GM21717 (cell line): ENCODE measurements around the gene HOXB3.
"Not testable (repeated sequence)": the region's sequence is repeated elsewhere in the genome, so short reads cannot be mapped to it uniquely, and the experiment has no call there.

Experiments used
- ATAC-seq: cut with Tn5 transposase; IDR thresholded peaks from one replicate; pipeline ENCODE4 v1.9.1; 2021; ENCODE audit warnings: mild to moderate bottlenecking, moderate library complexity; ENCODE audit not compliant: unreplicated experiment

Gene HOXB3

DNA sequence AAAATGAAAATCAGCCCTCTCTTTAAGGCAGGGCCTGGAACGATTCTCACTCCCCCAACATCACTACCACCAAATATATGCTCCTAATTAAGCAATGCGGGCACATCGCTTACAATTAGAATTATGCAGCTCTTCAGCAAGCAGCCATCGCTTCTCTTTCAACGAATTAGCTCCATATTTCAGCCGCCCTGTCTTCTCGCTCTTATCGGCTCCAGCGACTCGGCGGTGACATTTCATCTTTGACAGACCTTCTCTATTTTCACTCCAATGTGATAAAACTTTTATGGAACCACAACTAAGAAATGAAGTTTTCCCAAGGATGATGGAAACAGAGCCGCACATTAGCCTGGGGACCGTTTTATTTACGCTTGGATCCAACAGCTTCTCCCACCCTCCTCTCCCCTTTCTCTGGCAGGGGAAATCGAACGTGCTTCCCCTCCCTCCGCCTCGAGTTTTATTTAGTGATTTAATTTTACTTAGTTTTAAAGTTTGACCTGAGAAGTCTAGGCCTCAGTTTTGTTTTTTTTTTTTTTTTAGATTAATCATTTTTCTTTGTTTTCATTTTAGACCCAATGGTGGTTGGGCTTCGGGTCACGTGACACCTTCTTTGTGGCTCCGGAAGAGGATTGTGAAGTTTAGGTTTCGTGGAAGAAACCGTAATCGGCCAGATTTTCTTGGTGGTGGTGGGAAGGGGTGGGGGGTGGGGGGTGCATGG is 42.1 kb downstream of the HOXB3 start:
- ATAC-seq, result no peak

DNA sequence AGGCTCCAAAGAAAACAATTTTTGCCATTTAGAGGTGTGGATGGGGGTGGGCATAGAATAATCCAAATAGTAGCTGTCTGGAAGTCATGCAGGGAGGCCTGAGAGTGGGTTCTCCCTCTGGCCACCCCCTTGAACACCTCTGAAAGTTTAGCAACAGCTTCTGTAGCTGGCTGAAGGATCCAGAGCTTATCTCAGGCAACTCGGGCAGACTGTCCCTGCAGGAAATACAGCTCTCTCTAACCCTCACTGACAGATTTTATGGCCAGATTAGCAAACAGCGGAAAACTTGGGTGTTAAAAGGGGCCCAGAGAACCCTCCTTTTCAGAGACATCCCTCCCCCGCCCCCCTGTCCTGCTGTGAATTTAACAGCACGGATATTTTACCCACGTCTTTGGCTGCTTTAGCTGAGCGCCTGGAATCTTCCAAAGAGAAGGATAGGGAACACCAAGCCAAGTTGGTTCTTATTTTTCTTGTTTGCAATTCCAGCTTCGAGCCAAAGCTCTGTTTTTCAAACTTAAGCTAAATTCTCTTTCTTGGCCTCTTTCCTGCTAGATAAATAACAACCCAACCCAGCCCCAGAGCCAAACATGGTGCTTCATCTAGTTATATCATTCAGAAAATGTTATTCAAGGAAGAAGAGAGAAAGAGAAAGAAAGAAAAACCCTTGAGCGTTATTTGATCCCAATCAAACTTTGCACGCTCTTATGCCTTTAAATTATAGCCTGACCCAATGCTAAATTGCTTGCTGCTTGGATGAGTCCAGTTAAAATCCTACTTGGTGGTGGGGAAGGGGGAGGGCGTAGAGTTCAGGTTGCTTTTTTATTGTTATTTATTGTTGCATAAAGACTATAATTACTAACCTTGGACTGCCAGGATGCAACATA is 42.9 kb downstream of the HOXB3 start:
- ATAC-seq, result no peak

DNA sequence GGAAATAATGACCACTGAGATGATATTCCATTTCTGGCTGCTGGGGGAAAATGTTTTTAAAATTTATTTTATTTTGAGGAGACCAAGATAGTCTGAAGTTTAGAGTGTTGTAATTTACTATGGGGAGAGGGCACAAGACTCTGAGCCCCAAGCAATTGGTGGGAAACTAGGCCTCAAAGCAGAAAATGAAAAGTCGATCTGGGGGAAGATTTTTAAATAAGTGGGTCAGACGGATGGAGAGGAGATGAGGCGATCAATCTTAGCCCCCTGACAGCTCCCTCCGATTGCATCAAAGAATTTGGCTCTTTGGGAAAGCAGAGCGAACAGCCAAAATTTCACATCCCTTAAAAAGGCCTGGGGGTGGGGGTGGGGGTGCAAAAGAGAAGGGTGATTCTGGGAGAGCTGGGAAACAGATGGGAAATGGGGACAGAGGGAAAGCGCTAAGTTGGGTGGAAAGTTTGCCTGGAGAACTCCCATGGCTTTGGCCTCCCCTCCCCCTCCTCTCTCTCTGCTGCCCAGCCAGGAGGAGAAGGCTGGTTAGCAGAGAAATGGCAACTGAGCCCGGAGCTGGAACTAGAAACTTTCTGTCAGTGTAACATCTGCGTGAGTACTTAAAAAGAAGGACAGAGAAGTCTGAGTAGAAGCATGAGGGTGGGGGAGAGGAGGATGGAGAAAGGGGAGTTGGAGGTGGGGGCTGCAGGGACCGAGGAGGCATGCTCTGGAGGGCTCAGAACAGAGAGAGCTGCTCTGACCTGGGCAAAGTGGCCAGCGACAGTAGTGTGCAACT is 43.7 kb downstream of the HOXB3 start:
- ATAC-seq, result no peak

DNA sequence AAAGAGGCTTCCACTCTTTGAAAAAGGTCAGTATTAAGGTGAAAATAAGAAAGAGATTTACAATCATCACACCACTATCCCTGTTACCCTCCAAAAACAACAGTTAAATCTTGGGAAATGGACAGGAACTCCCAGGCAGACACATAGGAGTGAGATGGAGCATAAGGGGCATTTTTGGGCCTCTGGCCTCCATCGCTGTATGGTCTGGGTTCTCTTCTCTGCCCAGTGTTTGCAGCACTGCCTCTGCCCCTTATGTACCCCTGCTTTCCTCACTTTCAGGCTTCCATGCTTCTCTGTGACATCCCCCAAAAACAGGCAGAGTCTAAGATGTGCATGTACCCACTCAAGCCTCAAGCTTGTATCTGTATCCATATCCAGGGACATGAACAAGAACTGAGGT is 44.5 kb downstream of the HOXB3 start:
- no peak for ATAC-seq

DNA sequence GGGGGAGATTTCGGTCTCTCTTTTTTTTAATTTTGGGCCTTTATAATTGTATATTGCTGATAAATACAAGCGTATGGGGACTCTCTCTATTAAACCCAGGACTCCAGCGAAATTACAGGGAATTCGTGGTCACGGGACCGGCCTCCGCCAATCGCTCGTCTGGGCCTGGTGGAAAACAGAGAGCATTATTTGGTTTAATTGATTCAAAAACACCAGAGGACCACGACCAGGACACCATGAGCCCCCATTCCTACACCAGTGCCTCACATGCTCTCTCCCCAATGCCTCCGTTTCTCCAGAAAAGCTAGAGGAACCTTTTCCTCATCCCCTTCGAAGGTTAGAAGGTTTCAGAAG is 45.0 kb downstream of the HOXB3 start, which contains the start of gene HOXB2:
HOXB2 (minus strand) TSS at position 88 of the 354 bp plus-strand sequence. CDS start 198 bp downstream, outside the sequence.
- ATAC-seq, result no peak

DNA sequence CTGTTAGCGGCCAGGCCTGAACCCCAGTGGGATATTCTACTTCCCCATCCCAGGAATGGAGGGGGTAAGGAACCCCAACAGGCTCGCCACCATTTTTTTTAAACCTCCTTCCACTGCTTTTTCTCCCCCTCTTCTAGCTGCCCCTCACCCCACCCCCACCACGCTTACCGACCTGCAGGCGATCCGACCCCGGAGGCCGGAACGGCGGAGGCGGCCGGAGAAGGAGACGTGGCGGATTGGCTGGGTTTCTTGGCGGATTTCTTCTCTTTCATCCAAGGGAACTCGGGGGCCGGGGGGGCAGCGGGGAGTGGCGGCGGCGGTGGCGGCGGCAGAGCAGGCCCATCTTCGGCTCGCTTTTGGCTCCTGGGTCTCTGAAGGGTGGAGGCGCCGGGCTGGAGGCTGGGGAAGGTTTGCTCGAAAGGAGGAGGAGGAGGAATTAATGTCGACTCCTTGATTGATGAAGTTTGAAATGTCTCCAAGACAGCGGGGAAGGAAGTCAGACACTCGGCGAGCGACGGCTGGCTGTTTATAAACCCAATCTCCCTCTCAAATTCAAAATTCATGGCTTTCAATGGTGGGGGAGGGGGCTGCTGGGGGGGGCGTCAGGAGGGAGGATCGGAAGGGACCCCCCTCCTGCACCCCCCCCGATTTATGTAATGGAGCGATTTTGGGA is 45.6 kb downstream of the HOXB3 start:
- no peak for ATAC-seq

DNA sequence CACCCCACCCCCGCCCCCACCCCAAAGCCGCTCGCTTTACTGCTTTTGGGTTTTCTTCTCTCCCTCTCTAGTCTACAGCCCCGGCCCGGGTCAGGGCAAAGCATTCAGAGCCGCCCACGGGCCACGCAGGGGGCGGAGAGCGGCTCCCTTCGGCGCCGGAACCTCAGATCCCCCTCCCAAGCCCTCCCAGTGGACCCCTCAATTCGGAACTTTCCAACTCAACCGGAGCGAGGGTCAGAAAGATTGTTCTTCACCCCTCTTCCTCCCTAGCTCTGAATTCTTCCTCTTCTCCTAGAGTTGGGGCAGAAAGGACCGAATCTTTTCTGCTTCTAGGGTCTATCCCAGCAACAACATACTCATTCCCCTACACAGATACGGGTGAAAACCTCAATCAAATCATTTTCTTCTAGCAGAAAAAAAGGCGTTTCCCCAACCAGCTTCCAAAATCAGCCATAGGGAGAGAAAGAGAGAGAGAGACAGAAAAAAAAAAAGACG is 46.1 kb downstream of the HOXB3 start:
- no peak for ATAC-seq

DNA sequence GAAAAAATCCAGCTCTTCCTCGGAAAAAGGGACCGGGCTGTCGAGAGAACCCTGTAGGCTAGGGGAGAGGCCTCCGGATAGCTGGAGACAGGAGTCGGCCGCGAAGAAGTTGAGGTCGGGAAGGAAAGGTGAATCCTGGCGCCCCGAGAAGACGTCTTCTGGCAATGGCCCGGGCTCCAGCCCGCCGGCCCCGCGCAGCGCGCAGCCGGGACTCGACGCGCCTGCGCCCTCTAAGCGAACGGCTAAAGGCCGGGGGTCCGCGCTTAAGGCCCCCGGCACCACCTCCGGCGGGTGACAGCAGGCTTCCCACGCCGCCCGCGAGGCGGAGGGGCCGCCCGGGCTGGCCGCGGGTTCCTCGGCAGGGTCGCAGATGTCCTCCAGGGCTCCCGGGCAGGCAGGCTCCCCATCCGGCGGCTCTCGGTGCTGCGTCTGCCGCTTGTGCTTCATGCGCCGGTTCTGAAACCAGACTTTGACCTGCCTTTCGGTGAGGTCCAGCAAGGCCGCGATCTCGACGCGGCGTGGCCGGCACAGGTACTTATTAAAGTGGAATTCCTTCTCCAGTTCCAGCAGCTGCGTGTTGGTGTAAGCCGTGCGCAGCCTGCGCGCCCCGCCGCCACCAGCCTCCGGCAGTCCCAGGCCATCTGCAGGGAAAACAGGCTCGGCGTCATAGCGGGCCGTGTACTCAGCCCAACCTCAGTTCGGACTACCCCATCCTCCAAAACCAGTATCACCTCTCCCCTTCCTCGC is 46.8 kb downstream of the HOXB3 start:
- no peak for ATAC-seq

DNA sequence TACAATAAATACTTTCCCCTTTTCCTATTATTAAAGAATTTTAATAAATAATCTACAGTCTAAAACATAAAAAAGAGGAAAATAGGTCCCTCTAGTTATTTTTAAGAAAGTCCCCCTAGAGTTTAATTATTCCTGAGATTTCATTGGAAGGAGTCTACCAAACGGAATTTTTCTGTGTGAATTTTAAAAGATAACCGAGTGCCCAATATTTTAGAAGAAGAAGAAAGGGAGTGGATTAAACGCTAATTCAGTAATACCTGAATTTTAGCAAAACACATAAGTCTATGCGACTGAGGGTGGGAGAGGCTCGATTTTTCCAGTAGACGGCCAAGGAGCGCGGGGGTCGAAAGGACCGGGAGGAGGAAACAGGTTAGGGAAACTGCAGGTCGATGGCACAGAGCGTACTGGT is 47.3 kb downstream of the HOXB3 start:
- ATAC-seq, result no peak

DNA sequence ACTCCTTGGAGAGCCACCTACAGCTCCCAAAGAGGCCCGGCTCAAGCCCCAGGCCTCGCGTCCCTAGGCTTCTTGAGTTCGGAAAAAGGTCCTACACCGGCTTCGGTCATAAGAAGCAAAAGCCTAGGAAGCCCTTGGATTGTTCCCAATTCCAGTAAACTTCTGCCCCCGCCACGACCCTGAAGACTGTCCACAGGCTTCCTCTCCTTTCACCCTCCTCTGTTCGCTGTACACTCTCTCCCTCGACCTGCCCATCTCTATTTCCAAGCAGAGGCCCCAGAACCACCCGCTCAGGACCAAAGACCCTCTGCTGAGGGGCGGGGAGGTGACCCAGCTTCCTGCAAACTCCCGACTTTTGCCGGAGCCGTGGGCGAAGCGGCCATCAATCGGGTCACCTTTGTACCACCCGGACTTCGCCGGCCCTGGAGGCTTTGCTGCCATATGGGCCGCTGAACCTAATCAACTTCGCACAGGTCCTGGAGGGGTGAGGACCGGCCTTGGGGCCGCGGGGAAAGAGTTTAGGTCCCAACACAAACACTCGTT is 47.9 kb downstream of the HOXB3 start:
- ATAC-seq, result no peak

DNA sequence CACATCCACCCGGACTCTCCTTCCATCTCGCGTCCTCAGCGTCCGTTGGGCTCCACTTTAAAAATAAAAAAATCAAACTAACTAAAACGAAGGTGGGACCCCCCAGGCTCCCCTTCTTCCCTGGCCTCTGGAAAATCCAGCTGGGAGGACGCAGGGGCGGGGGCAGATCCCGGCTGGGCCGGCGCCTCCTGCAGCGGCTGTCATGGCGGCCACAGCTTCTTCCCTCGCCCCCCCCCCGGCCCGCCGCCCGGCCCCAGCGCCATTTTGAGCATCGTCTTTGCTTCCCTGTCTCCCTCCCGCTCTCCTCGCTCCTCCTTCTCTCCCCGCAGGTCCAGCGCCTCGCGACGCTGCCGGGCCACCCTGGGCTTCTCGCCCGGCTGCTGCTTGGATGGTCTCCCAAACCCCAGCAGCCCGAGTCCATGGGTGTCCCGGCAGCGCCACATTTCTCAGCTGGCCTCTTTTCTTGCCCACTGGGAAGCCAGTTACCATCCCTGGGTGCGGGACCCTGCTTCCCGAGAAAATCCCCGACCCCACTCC is 48.4 kb downstream of the HOXB3 start:
- ATAC-seq, result no peak

DNA sequence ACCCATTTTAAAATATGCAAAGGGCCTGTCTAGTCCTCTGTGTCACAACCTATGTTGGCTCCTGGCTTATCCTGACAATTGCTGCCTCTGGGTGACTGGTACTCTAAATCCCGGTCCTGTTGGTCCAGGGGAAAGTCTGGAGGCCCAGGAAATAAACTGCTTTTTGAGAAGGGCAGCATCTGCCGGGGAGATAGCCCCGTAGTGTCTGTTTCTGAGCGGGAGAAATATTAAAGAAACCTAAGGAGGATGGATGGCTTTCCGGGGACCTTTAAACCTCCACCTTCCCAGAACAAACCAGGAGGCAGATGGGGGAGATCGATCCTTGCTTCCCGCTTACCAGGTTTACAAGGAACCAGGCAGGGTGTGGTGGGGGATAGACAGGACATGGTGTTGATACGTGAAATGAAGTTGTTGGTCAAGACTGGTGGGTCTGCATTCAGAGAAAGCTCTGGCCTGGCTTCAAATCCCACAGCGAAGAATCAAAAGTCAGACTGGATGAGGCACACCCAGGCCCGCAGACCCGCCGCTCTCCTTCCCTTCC is 48.9 kb downstream of the HOXB3 start:
- no peak for ATAC-seq

DNA sequence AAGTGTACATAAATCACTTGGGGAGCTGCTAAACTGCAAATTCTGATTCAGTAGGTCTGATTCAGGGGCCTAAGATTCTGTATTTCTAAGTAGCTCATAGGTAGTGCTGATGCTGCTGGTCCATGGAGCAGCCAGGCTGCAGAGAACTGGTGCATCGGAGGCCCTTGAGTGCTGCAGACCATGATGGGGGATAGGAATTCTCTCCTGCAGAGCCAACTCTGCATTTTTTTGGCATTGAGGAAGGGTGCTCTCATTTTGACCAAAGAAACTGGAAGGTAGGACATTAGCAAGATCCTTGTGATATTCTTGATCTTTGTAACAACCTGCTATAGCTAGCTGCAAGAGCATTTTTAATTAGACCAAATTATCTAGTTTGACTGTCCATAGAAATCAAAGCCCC is 49.8 kb downstream of the HOXB3 start:
- ATAC-seq, result no peak

DNA sequence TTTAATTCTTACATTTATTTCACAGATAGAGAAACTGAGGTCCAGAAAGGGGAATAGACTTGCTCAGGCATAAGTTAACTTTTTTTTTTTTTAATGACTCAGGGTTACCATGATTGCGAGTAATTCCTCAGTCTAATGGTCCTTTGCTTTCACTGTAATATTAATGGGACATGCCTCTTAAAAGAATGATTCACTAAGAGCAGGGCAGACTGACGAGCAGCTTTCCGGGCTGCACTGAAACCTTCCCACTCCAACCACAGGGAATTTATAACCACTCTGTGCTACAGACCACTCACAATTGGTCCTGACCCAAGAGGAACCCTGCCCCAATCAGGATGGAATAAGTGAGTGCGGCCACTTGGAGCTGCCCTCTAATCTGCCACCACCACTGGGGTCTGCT is 50.9 kb downstream of the HOXB3 start:
- no peak for ATAC-seq

DNA sequence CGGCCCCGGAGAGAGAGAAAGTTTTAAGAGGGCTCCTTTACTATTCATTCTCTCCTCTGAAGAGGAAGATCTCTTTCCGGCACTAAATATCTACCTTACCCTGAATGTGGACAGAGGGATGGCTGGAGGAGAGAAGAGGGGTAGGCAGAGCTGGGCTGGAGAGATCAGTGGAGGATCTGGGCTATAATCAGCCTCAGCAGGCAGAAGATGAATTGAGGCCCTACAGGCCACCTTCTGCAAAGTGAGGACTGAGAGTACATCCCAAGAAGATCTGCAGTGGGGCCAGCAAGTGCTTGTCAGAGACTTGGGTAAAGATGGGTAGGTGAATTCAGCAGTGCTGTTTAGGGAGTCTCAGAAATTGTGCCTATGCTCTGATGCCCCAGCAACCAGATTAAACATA is 52.7 kb downstream of the HOXB3 start:
- ATAC-seq, result no peak

DNA sequence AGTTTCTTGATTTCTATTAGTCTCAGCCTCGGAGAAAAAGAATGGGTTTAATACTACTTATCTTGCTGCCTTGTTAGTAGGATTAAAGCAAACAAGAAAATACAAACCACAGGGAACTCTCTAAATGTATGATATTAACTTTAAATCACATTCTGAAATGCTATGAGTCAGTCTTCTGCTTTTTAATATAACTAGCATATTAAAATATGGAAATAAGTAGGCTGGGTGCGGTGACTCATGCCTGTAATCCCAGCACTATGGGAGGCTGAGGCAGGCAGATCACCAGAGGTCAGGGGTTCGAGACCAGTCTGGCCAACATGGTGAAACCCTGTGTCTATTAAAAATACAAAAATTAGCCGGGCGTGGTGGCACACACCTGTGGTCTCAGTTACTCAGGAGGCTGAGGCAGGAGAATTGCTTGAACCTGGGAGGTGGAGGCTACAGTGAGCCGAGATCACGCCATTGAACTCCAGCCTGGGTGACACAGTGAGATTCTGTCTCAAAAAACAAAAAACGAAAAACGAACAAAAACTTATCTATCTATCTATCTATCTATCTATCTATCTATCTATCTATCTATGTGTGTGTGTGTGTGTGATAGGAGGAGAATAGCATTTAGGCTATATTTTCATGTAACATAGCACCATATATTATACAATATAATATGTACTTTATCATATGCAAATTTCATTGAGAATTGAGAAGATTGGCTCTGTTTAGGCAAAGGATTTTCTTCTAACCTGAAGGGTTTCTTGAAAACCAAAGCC is 54.1 kb downstream of the HOXB3 start:
- ATAC-seq, result not testable (repeated sequence)

DNA sequence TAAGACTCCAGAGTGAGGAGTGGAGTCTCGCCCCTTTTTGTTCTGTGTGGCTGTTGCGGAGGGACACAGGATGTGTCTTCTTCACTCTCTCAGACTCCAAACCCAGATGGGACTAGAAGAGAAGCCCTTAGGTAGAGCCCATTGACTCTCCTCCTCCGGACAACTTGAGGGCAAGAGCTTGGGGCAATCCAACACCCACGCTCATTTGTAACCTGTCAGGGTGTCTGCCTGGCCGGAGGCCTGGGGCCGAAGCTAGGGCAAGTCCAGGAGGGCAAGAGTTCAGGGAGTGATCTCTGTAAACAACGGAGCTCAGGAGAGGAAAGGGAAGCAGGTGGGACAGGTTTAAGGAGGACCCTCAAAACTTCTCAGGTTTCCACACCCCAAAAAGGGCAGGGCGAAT is 57.8 kb downstream of the HOXB3 start:
- no peak for ATAC-seq

DNA sequence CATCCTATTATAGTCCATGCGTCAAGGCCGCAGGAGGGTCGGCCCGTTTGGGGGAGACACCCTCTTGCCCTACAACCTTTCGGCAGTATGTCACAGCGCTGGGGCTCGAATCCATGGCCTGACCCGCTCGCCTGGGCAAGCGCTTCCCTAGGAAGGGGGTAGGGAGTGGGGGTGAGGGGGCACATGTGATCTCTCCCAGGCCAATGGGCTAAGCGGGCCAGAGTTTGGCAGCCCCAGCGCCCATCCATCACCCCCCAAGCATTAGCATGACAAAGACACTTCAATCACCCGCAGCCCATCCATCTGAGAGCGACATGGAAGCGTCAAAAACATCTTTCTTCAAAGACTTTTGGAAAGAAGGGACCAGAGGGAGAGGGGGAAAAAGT is 59.2 kb downstream of the HOXB3 start, which contains the start of gene HOXB1:
HOXB1 (minus strand) TSS at position 125 of the 386 bp plus-strand sequence; CDS start at position 18, 107 bp downstream.
- no peak for ATAC-seq
